KMS-11 (cell line): Measurements from ENCODE around the gene UBE3B.

Experiments
- H2AFZ ChIP-seq: fragments of 200-600 bp; sonication (generic); 2 replicates; pipeline ENCODE4 v1.6.1; 2016; ENCODE audit warnings: antibody characterized with exemption, mixed run types, low read depth
- H3K27ac ChIP-seq: fragments of 200-600 bp; sonication (generic); 2 replicates; pipeline ENCODE4 v1.6.1; 2016; ENCODE audit warnings: mild to moderate bottlenecking, mixed run types
- H3K27me3 ChIP-seq: fragments of 200-600 bp; sonication (generic); 2 replicates; pipeline ENCODE4 v1.6.1; 2017; ENCODE audit warnings: mild to moderate bottlenecking, low read depth, mixed run types, moderate library complexity; ENCODE audit not compliant: insufficient read depth
- H3K36me3 ChIP-seq: fragments of 200-600 bp; sonication (generic); 2 replicates; pipeline ENCODE4 v1.6.1; 2017; ENCODE audit warnings: mild to moderate bottlenecking, mixed run types; ENCODE audit not compliant: insufficient read depth
- H3K4me1 ChIP-seq: fragments of 200-600 bp; sonication (generic); 2 replicates; pipeline ENCODE4 v1.6.1; 2016; ENCODE audit warnings: mild to moderate bottlenecking, low read depth, mixed run types; ENCODE audit not compliant: poor library complexity, severe bottlenecking
- H3K4me2 ChIP-seq: fragments of 200-600 bp; sonication (generic); 2 replicates; pipeline ENCODE4 v1.7.0; 2016; ENCODE audit warnings: mild to moderate bottlenecking, mixed run types
- H3K4me3 ChIP-seq: fragments of 200-600 bp; sonication (generic); IDR thresholded peaks from 2 replicates; pipeline ENCODE4 v1.6.1; 2017; ENCODE audit warnings: low read depth, low read length, mixed read lengths; ENCODE audit not compliant: insufficient read depth
- H3K79me2 ChIP-seq: fragments of 200-600 bp; sonication (generic); 2 replicates; pipeline ENCODE4 v1.6.1; 2016; ENCODE audit warnings: low read depth, mixed run types; ENCODE audit not compliant: insufficient read depth
- H3K9ac ChIP-seq: fragments of 200-600 bp; sonication (generic); 2 replicates; pipeline ENCODE4 v1.6.1; 2016; ENCODE audit warnings: mild to moderate bottlenecking, mixed run types
- H4K20me1 ChIP-seq: fragments of 200-600 bp; sonication (generic); 2 replicates; pipeline ENCODE4 v1.6.1; 2016; ENCODE audit warnings: mild to moderate bottlenecking, mixed run types; ENCODE audit not compliant: insufficient read depth
- CTCF ChIP-seq: fragments of 200-600 bp; sonication (generic); conservative IDR thresholded peaks from 2 replicates; pipeline ENCODE4 v1.6.1; 2017; ENCODE audit warnings: low read depth, mild to moderate bottlenecking, antibody characterized with exemption, low read length, moderate library complexity, mixed read lengths

UBE3B gene

GRCh38 chr12:109447482-109447881 lies 30.0 kb upstream of the UBE3B start:
- H3K36me3 ChIP-seq = no peaks in the 10 kb centered on the region
- no peak overlapping the region for H2AFZ ChIP-seq
- no peak for TF ChIP-seq CTCF
- no peaks in the 10 kb centered on the region for H3K4me1 ChIP-seq
- H3K79me2 ChIP-seq = no peaks in the 10 kb centered on the region
- no peak overlapping the region for H3K4me3 ChIP-seq
- no peaks in the 10 kb centered on the region for H4K20me1 ChIP-seq
- H3K4me2 ChIP-seq = no peak overlapping the region
- no peak overlapping the region for H3K27ac ChIP-seq
- no peaks in the 10 kb centered on the region for H3K27me3 ChIP-seq
- H3K9ac ChIP-seq = no peak overlapping the region

- no peaks in the 10 kb centered on the region for H3K79me2 ChIP-seq
- no peak overlapping the region for H2AFZ ChIP-seq
- no peaks in the 10 kb centered on the region for H3K4me1 ChIP-seq
- no peak overlapping the region for H3K4me2 ChIP-seq
- TF ChIP-seq CTCF = no peak
- no peaks in the 10 kb centered on the region for H3K36me3 ChIP-seq
- no peaks in the 10 kb centered on the region for H3K27me3 ChIP-seq
- no peaks in the 10 kb centered on the region for H4K20me1 ChIP-seq
- no peak overlapping the region for H3K27ac ChIP-seq
- no peak overlapping the region for H3K4me3 ChIP-seq
- H3K9ac ChIP-seq = no peak overlapping the region
These were observed 29.2 kb upstream of the UBE3B start for GRCh38 chr12:109448272-109448671.

- no peak overlapping the region for H3K9ac ChIP-seq
- H3K4me3 ChIP-seq = no peak overlapping the region
- H4K20me1 ChIP-seq = no peaks in the 10 kb centered on the region
- H2AFZ ChIP-seq = no peak overlapping the region
- H3K4me2 ChIP-seq = no peak overlapping the region
- no peaks in the 10 kb centered on the region for H3K27me3 ChIP-seq
- no peaks in the 10 kb centered on the region for H3K79me2 ChIP-seq
- no peak overlapping the region for H3K27ac ChIP-seq
- no peaks in the 10 kb centered on the region for H3K4me1 ChIP-seq
- no peaks in the 10 kb centered on the region for H3K36me3 ChIP-seq
- no peak for TF ChIP-seq CTCF
These were observed 28.6 kb upstream of the UBE3B start for GRCh38 chr12:109448707-109449390.

- Histone ChIP-seq H3K4me3 (no peak overlapping the region), H3K4me1 (no peaks in the 10 kb centered on the region), H3K9ac (no peak overlapping the region), H3K27me3 (no peaks in the 10 kb centered on the region), H4K20me1 (no peaks in the 10 kb centered on the region), H3K27ac (no peak overlapping the region), H3K79me2 (no peaks in the 10 kb centered on the region), H3K4me2 (no peak overlapping the region), H3K36me3 (no peaks in the 10 kb centered on the region), H2AFZ (no peak overlapping the region)
- TF ChIP-seq CTCF = no peak
These were observed 27.4 kb upstream of the UBE3B start for GRCh38 chr12:109449845-109450532.
